ENCODE results near the gene CAST.

- TF ChIP-seq, protein P1, sequence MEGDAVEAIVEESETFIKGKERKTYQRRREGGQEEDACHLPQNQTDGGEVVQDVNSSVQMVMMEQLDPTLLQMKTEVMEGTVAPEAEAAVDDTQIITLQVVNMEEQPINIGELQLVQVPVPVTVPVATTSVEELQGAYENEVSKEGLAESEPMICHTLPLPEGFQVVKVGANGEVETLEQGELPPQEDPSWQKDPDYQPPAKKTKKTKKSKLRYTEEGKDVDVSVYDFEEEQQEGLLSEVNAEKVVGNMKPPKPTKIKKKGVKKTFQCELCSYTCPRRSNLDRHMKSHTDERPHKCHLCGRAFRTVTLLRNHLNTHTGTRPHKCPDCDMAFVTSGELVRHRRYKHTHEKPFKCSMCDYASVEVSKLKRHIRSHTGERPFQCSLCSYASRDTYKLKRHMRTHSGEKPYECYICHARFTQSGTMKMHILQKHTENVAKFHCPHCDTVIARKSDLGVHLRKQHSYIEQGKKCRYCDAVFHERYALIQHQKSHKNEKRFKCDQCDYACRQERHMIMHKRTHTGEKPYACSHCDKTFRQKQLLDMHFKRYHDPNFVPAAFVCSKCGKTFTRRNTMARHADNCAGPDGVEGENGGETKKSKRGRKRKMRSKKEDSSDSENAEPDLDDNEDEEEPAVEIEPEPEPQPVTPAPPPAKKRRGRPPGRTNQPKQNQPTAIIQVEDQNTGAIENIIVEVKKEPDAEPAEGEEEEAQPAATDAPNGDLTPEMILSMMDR (IDR thresholded peaks at IDR 0.05; ENCODE audit: insufficient read depth, low read length, poor library complexity, severe bottlenecking), result no peak
- TF ChIP-seq EZH2phosphoT487 (conservative IDR thresholded peaks at IDR 0.05; ENCODE audit: low read length), result no peak
Measured at GRCh38 chr5:96814041-96814440, 151.9 kb downstream of the CAST start.

All from SU-DHL-6 (cell line).